Putamen (tissue), 1 donor: Measurements from ENCODE around the gene INSL4.

Experiments used
- DNase-seq: peaks from one replicate; pipeline ENCODE4 v3.0.0-alpha.2; 2016; ENCODE audit warnings: low spot score

INSL4 gene

GRCh38 chr9:5231212-5231611 lies at the start of gene INSL4:
INSL4 (plus strand) TSS chr9:5231419; CDS start chr9:5231524, 105 bp downstream.
- no peak for DNase-seq

GRCh38 chr9:5184776-5185175 lies 46.4 kb upstream of the INSL4 start:
- DNase-seq = no peak

GRCh38 chr9:5185220-5185840 lies 45.9 kb upstream of the INSL4 start, which contains the start of gene INSL6:
INSL6 (minus strand) TSS chr9:5185639; CDS start chr9:5185602, 37 bp downstream.
- DNase-seq = no peak

- peak; percentile 30 for DNase-seq
These were observed 44.6 kb upstream of the INSL4 start for GRCh38 chr9:5186416-5187169.

GRCh38 chr9:5188060-5188984 lies 42.9 kb upstream of the INSL4 start:
- DNase-seq = no peak

- no peak for DNase-seq
These were observed 39.2 kb upstream of the INSL4 start for GRCh38 chr9:5191985-5192384.

- no peak for DNase-seq
These were observed 37.9 kb upstream of the INSL4 start for GRCh38 chr9:5193345-5193744.

GRCh38 chr9:5195463-5195862 lies 35.8 kb upstream of the INSL4 start:
- DNase-seq = no peak

- DNase-seq = no peak
These were observed 26.1 kb upstream of the INSL4 start for GRCh38 chr9:5205071-5205470.

GRCh38 chr9:5230554-5230953 lies 665 bp upstream of the INSL4 start:
- DNase-seq = no peak

GRCh38 chr9:5263351-5264218 lies 32.4 kb downstream of the INSL4 start:
- no peak for DNase-seq

GRCh38 chr9:5264219-5264595 lies 33.0 kb downstream of the INSL4 start:
- DNase-seq = no peak

- DNase-seq = no peak
These were observed 34.7 kb downstream of the INSL4 start for GRCh38 chr9:5265939-5266338.

- no peak for DNase-seq
These were observed 38.1 kb downstream of the INSL4 start for GRCh38 chr9:5269249-5269715.

- no peak for DNase-seq
These were observed 43.6 kb downstream of the INSL4 start for GRCh38 chr9:5274770-5275169.

GRCh38 chr9:5278486-5278885 lies 47.3 kb downstream of the INSL4 start:
- DNase-seq = no peak
